HEK293 (cell line): ENCODE data around the gene TSPAN9.

Source experiments
- CTCF ChIA-PET: fragments of 350-600 bp; formaldehyde crosslinking; extraction: SDS; loops from one replicate; lab custom pipeline; 2021; ENCODE audit warnings: antibody characterized with exemption; lab: Yijun Ruan, JAX
- POLR2A ChIA-PET: fragments of 300-600 bp; formaldehyde crosslinking; extraction: SDS; loops from one replicate; lab custom pipeline; 2020; ENCODE audit warnings: antibody characterized with exemption, inconsistent platforms; lab: Yijun Ruan, JAX
- H3K27ac ChIP-seq: fragments of 200-500 bp; sonication (Bioruptor generic); 2 replicates; pipeline ENCODE4 v1.5.1; 2014; ENCODE audit warnings: low read depth, low read length, control low read depth, inconsistent platforms; ENCODE audit errors: extremely low read depth
- H3K36me3 ChIP-seq, 2 experiments: fragments of 200-500 bp in 1 of 2; sonication (Bioruptor generic) in 1 of 2; 1 replicate in 1 of 2; 2 replicates in 1 of 2; pipeline ENCODE4 v1.5.1; 2014 to 2017; ENCODE audit warnings: inconsistent platforms in 2 of 2, low read length in 2 of 2; ENCODE audit not compliant: control insufficient read depth in 2 of 2, insufficient read depth in 1 of 2
- H3K4me1 ChIP-seq: fragments of 200-500 bp; sonication (Bioruptor generic); 2 replicates; pipeline ENCODE4 v1.5.1; 2014; ENCODE audit warnings: mild to moderate bottlenecking, low read length, inconsistent platforms; ENCODE audit not compliant: control insufficient read depth, insufficient read depth
- H3K4me3 ChIP-seq: 2 replicates; pipeline ENCODE4 v1.5.1; 2011; ENCODE audit warnings: low read depth, mild to moderate bottlenecking, control low read depth, low read length, moderate library complexity
- H3K9me3 ChIP-seq: fragments of 200-500 bp; sonication (Bioruptor generic); 2 replicates; pipeline ENCODE4 v1.5.1; 2014; ENCODE audit warnings: low read depth, low read length, inconsistent platforms; ENCODE audit not compliant: control insufficient read depth, insufficient read depth
- BCL11B ChIP-seq: fragments of 450-650 bp; formaldehyde crosslinking; IDR thresholded peaks from 2 replicates; pipeline ENCODE4 v1.5.1; 2016; ENCODE audit warnings: low read depth, missing biosample characterization, missing genetic modification characterization
- EGR2 ChIP-seq: fragments of 450-650 bp; formaldehyde crosslinking; IDR thresholded peaks from 2 replicates; pipeline ENCODE4 v1.5.1; 2016; ENCODE audit warnings: low read depth, missing biosample characterization, missing genetic modification characterization
- SCRT2 ChIP-seq: fragments of 450-650 bp; formaldehyde crosslinking; IDR thresholded peaks from 2 replicates; pipeline ENCODE4 v1.5.1; 2016; ENCODE audit warnings: missing biosample characterization, missing genetic modification characterization
- TRIM28 ChIP-seq: IDR thresholded peaks from 2 replicates; pipeline ENCODE4 v1.6.1; 2011; ENCODE audit warnings: low read length, control low read depth, borderline replicate concordance
- ZBTB20 ChIP-seq: fragments of 450-650 bp; formaldehyde crosslinking; IDR thresholded peaks from 2 replicates; pipeline ENCODE4 v1.5.1; 2016; ENCODE audit warnings: missing biosample characterization, missing genetic modification characterization
- ZBTB44 ChIP-seq: fragments of 450-650 bp; IDR thresholded peaks from 2 replicates; pipeline ENCODE4 v1.5.1; 2018; ENCODE audit warnings: missing biosample characterization, mild to moderate bottlenecking, missing genetic modification characterization
- ZFHX2 ChIP-seq: fragments of 450-650 bp; formaldehyde crosslinking; conservative IDR thresholded peaks from 2 replicates; pipeline ENCODE4 v1.5.1; 2016; ENCODE audit warnings: missing biosample characterization, missing genetic modification characterization
- ZNF133 ChIP-seq: fragments of 450-650 bp; formaldehyde crosslinking; IDR thresholded peaks from 2 replicates; pipeline ENCODE4 v1.5.1; 2016; ENCODE audit warnings: missing biosample characterization, missing genetic modification characterization
- ZNF274 ChIP-seq, 2 experiments: fragments of 200-500 bp in 1 of 2; fragments of 450-650 bp in 1 of 2; sonication (Bioruptor generic) in 1 of 2; formaldehyde crosslinking in 1 of 2; IDR thresholded peaks; 2 replicates each; pipeline versions ENCODE4 v1.5.1 to v1.6.1; 2014 to 2016; ENCODE audit warnings: borderline replicate concordance in 1 of 2, inconsistent platforms in 1 of 2, low read length in 1 of 2, missing biosample characterization in 1 of 2, missing genetic modification characterization in 1 of 2
- ZNF280D ChIP-seq: fragments of 450-650 bp; formaldehyde crosslinking; IDR thresholded peaks from 2 replicates; pipeline ENCODE4 v1.5.1; 2016; ENCODE audit warnings: missing biosample characterization, missing genetic modification characterization
- ZNF324 ChIP-seq: fragments of 450-650 bp; formaldehyde crosslinking; IDR thresholded peaks from 2 replicates; pipeline ENCODE4 v1.5.1; 2016; ENCODE audit warnings: missing biosample characterization, missing genetic modification characterization
- ZNF433 ChIP-seq: fragments of 450-650 bp; formaldehyde crosslinking; IDR thresholded peaks from 2 replicates; pipeline ENCODE4 v1.5.1; 2016; ENCODE audit warnings: missing biosample characterization, missing genetic modification characterization, low read depth
- ZNF473 ChIP-seq: fragments of 450-650 bp; formaldehyde crosslinking; IDR thresholded peaks from 2 replicates; pipeline ENCODE4 v1.5.1; 2017; ENCODE audit warnings: missing biosample characterization, missing genetic modification characterization
- ZNF501 ChIP-seq: fragments of 450-650 bp; formaldehyde crosslinking; IDR thresholded peaks from 2 replicates; pipeline ENCODE4 v1.5.1; 2016; ENCODE audit warnings: missing biosample characterization, missing genetic modification characterization
- ZNF654 ChIP-seq: fragments of 450-650 bp; formaldehyde crosslinking; IDR thresholded peaks from 2 replicates; pipeline ENCODE4 v1.5.1; 2016; ENCODE audit warnings: low read depth, missing biosample characterization, missing genetic modification characterization
- ZNF701 ChIP-seq: fragments of 450-650 bp; formaldehyde crosslinking; IDR thresholded peaks from 2 replicates; pipeline ENCODE4 v1.5.1; 2016; ENCODE audit warnings: missing biosample characterization, missing genetic modification characterization
- ZNF785 ChIP-seq: fragments of 450-650 bp; formaldehyde crosslinking; IDR thresholded peaks from 2 replicates; pipeline ENCODE4 v1.5.1; 2016; ENCODE audit warnings: missing biosample characterization, missing genetic modification characterization
- TF ChIP-seq, protein P1 (sequence below): fragments of 450-650 bp; formaldehyde crosslinking; IDR thresholded peaks from 2 replicates; pipeline ENCODE4 v1.5.1; 2016; ENCODE audit warnings: missing biosample characterization, missing genetic modification characterization
- TF ChIP-seq, protein P2 (sequence below): fragments of 450-650 bp; formaldehyde crosslinking; IDR thresholded peaks from 2 replicates; pipeline ENCODE4 v1.5.1; 2016; ENCODE audit warnings: missing biosample characterization, missing genetic modification characterization

TSPAN9 gene

DNA sequence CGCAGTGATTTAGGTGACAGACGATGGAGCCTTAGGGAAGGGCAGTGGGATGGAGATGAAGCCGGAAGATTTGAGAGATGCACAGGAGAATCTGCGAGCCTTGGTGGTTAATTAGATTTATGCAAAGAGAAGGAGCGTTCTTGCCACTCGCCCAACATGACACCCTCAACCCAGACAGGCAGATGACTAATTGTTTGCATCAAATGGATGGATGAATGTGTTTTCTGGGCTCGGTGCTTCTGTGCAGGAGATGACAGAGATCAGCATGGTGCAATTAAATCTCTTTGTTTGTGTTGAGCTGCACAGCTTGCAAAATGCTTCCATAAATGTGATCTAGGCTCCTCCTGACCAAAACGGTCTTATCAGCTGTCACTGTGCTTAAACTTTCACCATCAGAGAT, 211.5 kb downstream of the TSPAN9 start (continued):
- TF ChIP-seq, protein P1, sequence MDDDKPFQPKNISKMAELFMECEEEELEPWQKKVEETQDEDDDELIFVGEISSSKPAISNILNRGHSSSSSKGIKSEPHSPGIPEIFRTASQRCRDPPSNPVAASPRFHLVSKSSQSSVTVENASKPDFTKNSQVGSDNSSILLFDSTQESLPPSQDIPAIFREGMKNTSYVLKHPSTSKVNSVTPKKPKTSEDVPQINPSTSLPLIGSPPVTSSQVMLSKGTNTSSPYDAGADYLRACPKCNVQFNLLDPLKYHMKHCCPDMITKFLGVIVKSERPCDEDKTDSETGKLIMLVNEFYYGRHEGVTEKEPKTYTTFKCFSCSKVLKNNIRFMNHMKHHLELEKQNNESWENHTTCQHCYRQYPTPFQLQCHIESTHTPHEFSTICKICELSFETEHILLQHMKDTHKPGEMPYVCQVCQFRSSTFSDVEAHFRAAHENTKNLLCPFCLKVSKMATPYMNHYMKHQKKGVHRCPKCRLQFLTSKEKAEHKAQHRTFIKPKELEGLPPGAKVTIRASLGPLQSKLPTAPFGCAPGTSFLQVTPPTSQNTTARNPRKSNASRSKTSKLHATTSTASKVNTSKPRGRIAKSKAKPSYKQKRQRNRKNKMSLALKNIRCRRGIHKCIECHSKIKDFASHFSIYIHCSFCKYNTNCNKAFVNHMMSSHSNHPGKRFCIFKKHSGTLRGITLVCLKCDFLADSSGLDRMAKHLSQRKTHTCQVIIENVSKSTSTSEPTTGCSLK (tag by site-specific recombination): no peak

DNA sequence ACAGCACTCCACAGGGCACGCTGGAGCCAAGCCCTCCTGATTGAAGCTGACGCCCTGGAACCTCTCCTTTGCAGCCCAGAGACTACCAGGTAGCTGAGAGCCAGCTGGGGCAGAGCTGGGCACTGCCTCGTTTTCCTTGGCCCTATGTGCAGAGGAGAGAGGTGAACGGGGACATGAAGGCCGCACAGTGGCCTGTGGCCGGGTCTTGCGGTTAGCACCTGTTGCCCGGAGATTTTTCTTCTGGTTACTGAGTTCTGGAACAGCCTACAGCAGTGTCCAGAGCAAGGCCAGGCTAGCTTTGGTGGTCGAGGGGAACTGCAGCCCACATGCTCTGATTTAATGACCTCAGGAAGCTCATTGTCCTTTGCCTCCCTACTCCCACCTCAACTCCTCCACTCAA, 212.5 kb downstream of the TSPAN9 start:
- CTCF ChIA-PET: interaction anchor here (1.3 to 2.7 kb wide), 4 partner anchors 10 to 514 kb away, joined by 3 to 21 read pairs (median 10); no protein-coding TSS in a partner anchor
- TF ChIP-seq ZNF654: no peak
- no peak for TF ChIP-seq ZBTB44 (tag by site-specific recombination)
- peak; percentile 69 for TF ChIP-seq SCRT2 (tag by site-specific recombination)
- TF ChIP-seq ZFHX2 (tag by site-specific recombination): 0 out of 2 replicates have a peak, but pooled peaks have one; percentile 11
- no peak for TF ChIP-seq ZBTB20 (tag by site-specific recombination)
- no peak for TF ChIP-seq ZNF274 (IDR thresholded peaks at IDR 0.05; ENCODE audit: low read length)
- no peak for TF ChIP-seq ZNF274 (tag by site-specific recombination; IDR thresholded peaks at IDR 0.05; ENCODE audit: borderline replicate concordance)
- TF ChIP-seq ZNF133 (tag by site-specific recombination): no peak
- 0 out of 2 replicates have a peak, but pooled peaks have one; percentile 18 for TF ChIP-seq EGR2 (tag by site-specific recombination)
- TF ChIP-seq ZNF785 (tag by site-specific recombination): no peak
- TF ChIP-seq, all 188 proteins: peak for 3
- H3K27ac ChIP-seq: no peak overlapping the region
- no peaks in the 10 kb centered on the region for H3K36me3 ChIP-seq
- no peak overlapping the region for H3K4me3 ChIP-seq
- POLR2A ChIA-PET: no interaction called here
- H3K4me1 ChIP-seq: no peaks in the 10 kb centered on the region
- no peaks in the 10 kb centered on the region for H3K9me3 ChIP-seq

GRCh38 chr12:3291939-3292338, 214.8 kb downstream of the TSPAN9 start:
- POLR2A ChIA-PET: no interaction called here
- Histone ChIP-seq H3K4me1 (no peaks in the 10 kb centered on the region), H3K36me3 (no peaks in the 10 kb centered on the region), H3K4me3 (no peak overlapping the region), H3K9me3 (no peaks in the 10 kb centered on the region), H3K27ac (no peak overlapping the region)
- TF ChIP-seq ZNF473 (tag by site-specific recombination) (no peak), TRIM28 (no peak), ZNF501 (tag by site-specific recombination) (no peak), ZBTB20 (tag by site-specific recombination) (no peak), BCL11B (tag by site-specific recombination) (no peak), ZNF701 (no peak), ZNF280D (tag by site-specific recombination) (no peak), ZNF433 (tag by site-specific recombination) (no peak), ZNF324 (no peak)
- TF ChIP-seq, protein P2, sequence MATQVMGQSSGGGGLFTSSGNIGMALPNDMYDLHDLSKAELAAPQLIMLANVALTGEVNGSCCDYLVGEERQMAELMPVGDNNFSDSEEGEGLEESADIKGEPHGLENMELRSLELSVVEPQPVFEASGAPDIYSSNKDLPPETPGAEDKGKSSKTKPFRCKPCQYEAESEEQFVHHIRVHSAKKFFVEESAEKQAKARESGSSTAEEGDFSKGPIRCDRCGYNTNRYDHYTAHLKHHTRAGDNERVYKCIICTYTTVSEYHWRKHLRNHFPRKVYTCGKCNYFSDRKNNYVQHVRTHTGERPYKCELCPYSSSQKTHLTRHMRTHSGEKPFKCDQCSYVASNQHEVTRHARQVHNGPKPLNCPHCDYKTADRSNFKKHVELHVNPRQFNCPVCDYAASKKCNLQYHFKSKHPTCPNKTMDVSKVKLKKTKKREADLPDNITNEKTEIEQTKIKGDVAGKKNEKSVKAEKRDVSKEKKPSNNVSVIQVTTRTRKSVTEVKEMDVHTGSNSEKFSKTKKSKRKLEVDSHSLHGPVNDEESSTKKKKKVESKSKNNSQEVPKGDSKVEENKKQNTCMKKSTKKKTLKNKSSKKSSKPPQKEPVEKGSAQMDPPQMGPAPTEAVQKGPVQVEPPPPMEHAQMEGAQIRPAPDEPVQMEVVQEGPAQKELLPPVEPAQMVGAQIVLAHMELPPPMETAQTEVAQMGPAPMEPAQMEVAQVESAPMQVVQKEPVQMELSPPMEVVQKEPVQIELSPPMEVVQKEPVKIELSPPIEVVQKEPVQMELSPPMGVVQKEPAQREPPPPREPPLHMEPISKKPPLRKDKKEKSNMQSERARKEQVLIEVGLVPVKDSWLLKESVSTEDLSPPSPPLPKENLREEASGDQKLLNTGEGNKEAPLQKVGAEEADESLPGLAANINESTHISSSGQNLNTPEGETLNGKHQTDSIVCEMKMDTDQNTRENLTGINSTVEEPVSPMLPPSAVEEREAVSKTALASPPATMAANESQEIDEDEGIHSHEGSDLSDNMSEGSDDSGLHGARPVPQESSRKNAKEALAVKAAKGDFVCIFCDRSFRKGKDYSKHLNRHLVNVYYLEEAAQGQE: no peak
- CTCF ChIA-PET: interaction anchor here (2.7 kb wide), 1 partner anchor 8 kb away, joined by 21 read pairs; no protein-coding TSS in a partner anchor
